ENCODE measurements around the gene SHLD3.

DNA sequence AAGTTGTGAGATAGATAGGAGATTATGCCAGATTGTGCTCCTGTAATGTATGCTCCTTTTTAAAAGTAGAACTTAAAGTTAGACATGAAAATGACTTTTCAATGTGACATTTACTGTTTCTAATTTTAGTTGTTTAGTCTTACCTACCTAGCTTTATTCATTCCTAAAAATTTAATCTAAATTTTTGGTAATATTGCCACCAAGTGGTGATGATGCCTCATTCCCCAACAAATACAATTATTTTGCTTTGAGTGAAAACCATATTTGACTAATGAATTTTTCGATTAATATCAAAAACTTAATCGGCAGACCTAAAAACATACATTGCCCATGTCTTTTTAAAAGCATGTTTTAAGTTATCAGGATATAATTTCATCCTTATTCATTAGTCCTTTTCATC lies 36.1 kb upstream of the SHLD3 start:
- TF ChIP-seq, protein P1, sequence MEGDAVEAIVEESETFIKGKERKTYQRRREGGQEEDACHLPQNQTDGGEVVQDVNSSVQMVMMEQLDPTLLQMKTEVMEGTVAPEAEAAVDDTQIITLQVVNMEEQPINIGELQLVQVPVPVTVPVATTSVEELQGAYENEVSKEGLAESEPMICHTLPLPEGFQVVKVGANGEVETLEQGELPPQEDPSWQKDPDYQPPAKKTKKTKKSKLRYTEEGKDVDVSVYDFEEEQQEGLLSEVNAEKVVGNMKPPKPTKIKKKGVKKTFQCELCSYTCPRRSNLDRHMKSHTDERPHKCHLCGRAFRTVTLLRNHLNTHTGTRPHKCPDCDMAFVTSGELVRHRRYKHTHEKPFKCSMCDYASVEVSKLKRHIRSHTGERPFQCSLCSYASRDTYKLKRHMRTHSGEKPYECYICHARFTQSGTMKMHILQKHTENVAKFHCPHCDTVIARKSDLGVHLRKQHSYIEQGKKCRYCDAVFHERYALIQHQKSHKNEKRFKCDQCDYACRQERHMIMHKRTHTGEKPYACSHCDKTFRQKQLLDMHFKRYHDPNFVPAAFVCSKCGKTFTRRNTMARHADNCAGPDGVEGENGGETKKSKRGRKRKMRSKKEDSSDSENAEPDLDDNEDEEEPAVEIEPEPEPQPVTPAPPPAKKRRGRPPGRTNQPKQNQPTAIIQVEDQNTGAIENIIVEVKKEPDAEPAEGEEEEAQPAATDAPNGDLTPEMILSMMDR (IDR thresholded peaks at IDR 0.05): no peak
- TF ChIP-seq POLR2A (IDR thresholded peaks at IDR 0.05): no peak
